Measurements from ENCODE around the gene SMOC2. TPM values are rescaled to one million over a fixed set of nuclear protein-coding genes. Genes with fewer than 3 reads are reported as not detected.

SMOC2 gene
- total RNA-seq, 5 donors from 2014 or later (not counting 1 experiment from before 2014, with no cell fraction given) = 0.06 to 0.20 (median 0.16) TPM; not detected in 2

- Mint-ChIP-seq H3K27ac (no peak overlapping the region), H3K4me3 (no peak overlapping the region), H3K9me3 (no peaks in the 10 kb centered on the region), H3K36me3 (no peaks in the 10 kb centered on the region), H3K4me1 (no peaks in the 10 kb centered on the region), H3K27me3 (no peaks in the 10 kb centered on the region)
- H3K4me3 ChIP-seq (ENCODE audit: control insufficient read depth in 1 of 2, extremely low read depth in 1 of 2, low read length in 1 of 2) = no peak overlapping the region
- H3K27me3 ChIP-seq (replicated peaks in 1 of 2; ENCODE audit: control insufficient read depth in 2 of 2, extremely low read depth in 1 of 2, insufficient read depth in 2 of 2, low read length in 1 of 2) = peaks cover 0 to 5% of the 10 kb centered on the region in 2 experiments
- no peaks in the 10 kb centered on the region for H3K9me3 ChIP-seq
- DNase-seq = no peak
- no peak for ATAC-seq (replicated peaks in 1 of 4)
- H3K36me3 ChIP-seq (ENCODE audit: control insufficient read depth in 2 of 2, extremely low read depth in 1 of 2, insufficient read depth in 1 of 2, low read length in 1 of 2) = no peaks in the 10 kb centered on the region
- WGBS (ENCODE audit: insufficient coverage) = 88% methylated on average over 19 of the region's 19 CpGs
- H3K27ac ChIP-seq (ENCODE audit: low read length) = no peak overlapping the region
- ChIA-PET CTCF (no interaction called here), POLR2A (no interaction called here)
- H3K4me1 ChIP-seq (ENCODE audit: control insufficient read depth in 1 of 2, extremely low read depth in 1 of 2, insufficient read depth in 2 of 2, low read length in 2 of 2) = no peaks in the 10 kb centered on the region
These were observed 187.8 kb downstream of the SMOC2 start for GRCh38 chr6:168628732-168629245.

- H3K27ac Mint-ChIP-seq = no peak overlapping the region
- ATAC-seq (replicated peaks in 1 of 4) (no peak), DNase-seq (no peak)
- no peak overlapping the region for H3K4me3 Mint-ChIP-seq
- H3K27me3 Mint-ChIP-seq = no peaks in the 10 kb centered on the region
- ChIA-PET POLR2A (no interaction called here), CTCF (no interaction called here)
- Histone ChIP-seq H3K27me3 (replicated peaks in 1 of 2; ENCODE audit: control insufficient read depth in 2 of 2, extremely low read depth in 1 of 2, insufficient read depth in 2 of 2, low read length in 1 of 2) (peaks cover 0 to 8% of the 10 kb centered on the region in 2 experiments), H3K4me1 (ENCODE audit: control insufficient read depth in 1 of 2, extremely low read depth in 1 of 2, insufficient read depth in 2 of 2, low read length in 2 of 2) (no peaks in the 10 kb centered on the region), H3K27ac (ENCODE audit: low read length) (no peak overlapping the region), H3K4me3 (ENCODE audit: control insufficient read depth in 1 of 2, extremely low read depth in 1 of 2, low read length in 1 of 2) (no peak overlapping the region), H3K36me3 (ENCODE audit: control insufficient read depth in 2 of 2, extremely low read depth in 1 of 2, insufficient read depth in 1 of 2, low read length in 1 of 2) (no peaks in the 10 kb centered on the region), H3K9me3 (no peaks in the 10 kb centered on the region)
- no peaks in the 10 kb centered on the region for H3K4me1 Mint-ChIP-seq
- H3K36me3 Mint-ChIP-seq = no peaks in the 10 kb centered on the region
- H3K9me3 Mint-ChIP-seq = no peaks in the 10 kb centered on the region
- 100% methylated on average over 1 of the region's 4 CpGs for WGBS (ENCODE audit: insufficient coverage)
These were observed 190.6 kb downstream of the SMOC2 start for GRCh38 chr6:168631564-168631963.

- H3K4me3 Mint-ChIP-seq = no peak overlapping the region
- Histone ChIP-seq H3K4me1 (ENCODE audit: control insufficient read depth in 1 of 2, extremely low read depth in 1 of 2, insufficient read depth in 2 of 2, low read length in 2 of 2) (no peaks in the 10 kb centered on the region), H3K27ac (ENCODE audit: low read length) (no peak overlapping the region), H3K4me3 (ENCODE audit: control insufficient read depth in 1 of 2, extremely low read depth in 1 of 2, low read length in 1 of 2) (no peak overlapping the region), H3K36me3 (ENCODE audit: control insufficient read depth in 2 of 2, extremely low read depth in 1 of 2, insufficient read depth in 1 of 2, low read length in 1 of 2) (no peaks in the 10 kb centered on the region), H3K9me3 (no peaks in the 10 kb centered on the region), H3K27me3 (replicated peaks in 1 of 2; ENCODE audit: control insufficient read depth in 2 of 2, extremely low read depth in 1 of 2, insufficient read depth in 2 of 2, low read length in 1 of 2) (peaks cover 0 to 9% of the 10 kb centered on the region in 2 experiments)
- H3K4me1 Mint-ChIP-seq = no peaks in the 10 kb centered on the region
- no peaks in the 10 kb centered on the region for H3K9me3 Mint-ChIP-seq
- H3K27ac Mint-ChIP-seq = no peak overlapping the region
- POLR2A ChIA-PET = no interaction called here
- DNase-seq = no peak
- ATAC-seq (replicated peaks in 1 of 4) = no peak
- H3K27me3 Mint-ChIP-seq = peaks cover 0 to 2% of the 10 kb centered on the region in 2 donors
- CTCF ChIA-PET = no interaction called here
- 53% methylated on average over 3 of the region's 3 CpGs for WGBS (ENCODE audit: insufficient coverage)
- no peaks in the 10 kb centered on the region for H3K36me3 Mint-ChIP-seq
These were observed 191.7 kb downstream of the SMOC2 start for GRCh38 chr6:168632694-168633093.

- Histone ChIP-seq H3K4me1 (ENCODE audit: control insufficient read depth in 1 of 2, extremely low read depth in 1 of 2, insufficient read depth in 2 of 2, low read length in 2 of 2) (no peaks in the 10 kb centered on the region), H3K9me3 (no peaks in the 10 kb centered on the region), H3K27me3 (replicated peaks in 1 of 2; ENCODE audit: control insufficient read depth in 2 of 2, extremely low read depth in 1 of 2, insufficient read depth in 2 of 2, low read length in 1 of 2) (peaks cover 0 to 13% of the 10 kb centered on the region in 2 experiments), H3K27ac (ENCODE audit: low read length) (no peak overlapping the region), H3K4me3 (ENCODE audit: control insufficient read depth in 1 of 2, extremely low read depth in 1 of 2, low read length in 1 of 2) (no peak overlapping the region), H3K36me3 (ENCODE audit: control insufficient read depth in 2 of 2, extremely low read depth in 1 of 2, insufficient read depth in 1 of 2, low read length in 1 of 2) (no peaks in the 10 kb centered on the region)
- Mint-ChIP-seq H3K27me3 (peaks cover 4 to 6% of the 10 kb centered on the region in 2 donors), H3K9me3 (no peaks in the 10 kb centered on the region), H3K36me3 (no peaks in the 10 kb centered on the region), H3K4me3 (no peak overlapping the region), H3K4me1 (no peaks in the 10 kb centered on the region), H3K27ac (no peak overlapping the region)
- ATAC-seq (replicated peaks in 1 of 4) (no peak), DNase-seq (no peak)
- CTCF ChIA-PET = interaction anchor here (0.6 kb wide), 2 partner anchors 22 to 822 kb away, joined by 3 to 4 read pairs; no protein-coding TSS in a partner anchor
- WGBS (ENCODE audit: insufficient coverage) = no CpG with 5 or more reads among the region's 10 CpGs
- POLR2A ChIA-PET = no interaction called here
These were observed 193.8 kb downstream of the SMOC2 start for GRCh38 chr6:168634541-168635328.

- no peaks in the 10 kb centered on the region for H3K36me3 ChIP-seq (ENCODE audit: control insufficient read depth in 2 of 2, extremely low read depth in 1 of 2, insufficient read depth in 1 of 2, low read length in 1 of 2)
- Mint-ChIP-seq H3K4me3 (no peak overlapping the region), H3K4me1 (no peaks in the 10 kb centered on the region), H3K9me3 (no peaks in the 10 kb centered on the region), H3K27me3 (peaks cover 9 to 13% of the 10 kb centered on the region in 2 donors), H3K36me3 (no peaks in the 10 kb centered on the region), H3K27ac (no peak overlapping the region)
- no peaks in the 10 kb centered on the region for H3K4me1 ChIP-seq (ENCODE audit: control insufficient read depth in 1 of 2, extremely low read depth in 1 of 2, insufficient read depth in 2 of 2, low read length in 2 of 2)
- H3K4me3 ChIP-seq (ENCODE audit: control insufficient read depth in 1 of 2, extremely low read depth in 1 of 2, low read length in 1 of 2) = no peak overlapping the region
- H3K27me3 ChIP-seq (replicated peaks in 1 of 2; ENCODE audit: control insufficient read depth in 2 of 2, extremely low read depth in 1 of 2, insufficient read depth in 2 of 2, low read length in 1 of 2) = peaks cover 0 to 19% of the 10 kb centered on the region in 2 experiments
- no peak overlapping the region for H3K27ac ChIP-seq (ENCODE audit: low read length)
- DNase-seq = no peak
- whole genome bisulfite sequencing (ENCODE audit: insufficient coverage) = 57% methylated on average over 3 of the region's 11 CpGs
- ChIA-PET CTCF (interaction anchor here in 1 of 2 donors (0.5 kb wide), 1 partner anchor 1306 kb away, joined by 3 read pairs; no protein-coding TSS in a partner anchor), POLR2A (no interaction called here)
- ATAC-seq (replicated peaks in 1 of 4) = peak in 1 of 4 experiments; percentile 23
- H3K9me3 ChIP-seq = no peaks in the 10 kb centered on the region
These were observed 195.4 kb downstream of the SMOC2 start for GRCh38 chr6:168636147-168637004.

- Mint-ChIP-seq H3K4me1 (no peaks in the 10 kb centered on the region), H3K9me3 (no peaks in the 10 kb centered on the region), H3K27me3 (peaks cover 9 to 15% of the 10 kb centered on the region in 2 donors), H3K27ac (no peak overlapping the region), H3K4me3 (no peak overlapping the region), H3K36me3 (no peaks in the 10 kb centered on the region)
- ATAC-seq (replicated peaks in 1 of 4) = no peak
- DNase-seq = no peak
- ChIA-PET POLR2A (no interaction called here), CTCF (interaction anchor here in 1 of 2 donors (0.7 kb wide), 1 partner anchor 1495 kb away, joined by 3 read pairs; no protein-coding TSS in a partner anchor)
- 87% methylated on average over 3 of the region's 10 CpGs for WGBS (ENCODE audit: insufficient coverage)
- H3K9me3 ChIP-seq = no peaks in the 10 kb centered on the region
- no peaks in the 10 kb centered on the region for H3K4me1 ChIP-seq (ENCODE audit: control insufficient read depth in 1 of 2, extremely low read depth in 1 of 2, insufficient read depth in 2 of 2, low read length in 2 of 2)
- no peak overlapping the region for H3K4me3 ChIP-seq (ENCODE audit: control insufficient read depth in 1 of 2, extremely low read depth in 1 of 2, low read length in 1 of 2)
- no peak overlapping the region for H3K27ac ChIP-seq (ENCODE audit: low read length)
- H3K36me3 ChIP-seq (ENCODE audit: control insufficient read depth in 2 of 2, extremely low read depth in 1 of 2, insufficient read depth in 1 of 2, low read length in 1 of 2) = no peaks in the 10 kb centered on the region
- H3K27me3 ChIP-seq (replicated peaks in 1 of 2; ENCODE audit: control insufficient read depth in 2 of 2, extremely low read depth in 1 of 2, insufficient read depth in 2 of 2, low read length in 1 of 2) = peaks cover 0 to 19% of the 10 kb centered on the region in 2 experiments
These were observed 196.8 kb downstream of the SMOC2 start for GRCh38 chr6:168637834-168638233.

Measured in T-cell (primary cell).